HL-60 (cell line): ENCODE measurements around the gene USP5.

Experiments used
- CTCF ChIP-seq: IDR thresholded peaks from one replicate; pipeline ENCODE4 v1.5.1; 2011; ENCODE audit warnings: low read length, control low read depth, inconsistent platforms; ENCODE audit not compliant: insufficient read depth
- POLR2AphosphoS5 ChIP-seq: IDR thresholded peaks from 2 replicates; pipeline ENCODE4 v1.6.1; 2012; ENCODE audit warnings: low read depth

DNA sequence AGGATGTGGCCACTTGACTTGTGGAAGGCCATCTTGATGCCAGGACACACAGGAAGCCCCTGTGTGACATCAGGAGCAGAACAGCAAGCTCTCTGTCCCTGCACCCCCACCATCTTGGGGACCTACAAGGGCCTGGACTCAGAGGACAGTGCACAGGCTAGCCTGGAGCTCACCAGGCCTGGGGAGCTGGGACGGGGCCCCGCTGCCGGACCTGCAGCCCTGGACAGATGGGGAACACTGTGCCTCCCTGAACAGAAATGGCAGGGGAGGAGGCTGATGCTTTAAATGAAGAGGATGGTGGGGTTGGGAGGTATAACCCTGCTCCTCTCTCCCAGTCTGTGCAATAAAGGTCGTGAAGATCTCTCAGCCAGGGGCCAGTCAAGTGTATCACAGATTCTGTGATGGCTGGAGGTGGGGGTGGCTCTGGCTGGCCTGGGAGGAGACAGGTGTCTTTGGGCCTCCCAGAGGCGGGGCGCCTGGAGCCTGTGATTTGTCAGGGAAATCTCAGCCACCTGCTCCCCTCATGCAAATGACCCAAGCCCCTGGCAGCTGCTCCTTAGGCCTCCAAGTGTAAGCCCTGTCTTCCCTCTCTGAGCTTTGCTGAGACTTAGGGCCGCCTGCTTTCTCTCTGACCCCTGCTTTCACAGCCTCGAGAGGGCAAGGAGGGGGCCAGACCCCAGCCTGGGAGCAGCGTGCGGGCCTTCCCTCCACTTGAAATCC is 12.3 kb upstream of the USP5 start:
- no peak for TF ChIP-seq CTCF
- no peak for TF ChIP-seq POLR2AphosphoS5
